GM23338 (cell line): ENCODE measurements around the gene RAB31. TPM values are rescaled to one million over a fixed set of nuclear protein-coding genes. Genes with fewer than 3 reads are reported as not detected.

Experiments
- ATAC-seq: fragments of 200-7000 bp; cut with Tn5 transposase; 3 replicates; pipeline ENCODE4 v1.9.1; 2020
- DNase-seq: peaks from one replicate; pipeline ENCODE4 v3.0.0-alpha.2; 2015; ENCODE audit warnings: low spot score
- H2AFZ ChIP-seq: fragments of 200-600 bp; sonication (generic); 2 replicates; pipeline ENCODE4 v1.8.0; 2016; ENCODE audit warnings: antibody characterized with exemption, mild to moderate bottlenecking, moderate library complexity
- H3F3A ChIP-seq: fragments of 200-600 bp; sonication (generic); replicated peaks from 2 replicates; pipeline ENCODE4 v1.8.0; 2017; ENCODE audit warnings: antibody characterized with exemption, mixed run types, low read depth
- H3K27ac ChIP-seq: fragments of 200-600 bp; sonication (generic); 2 replicates; pipeline ENCODE4 v1.6.1; 2016; ENCODE audit warnings: low read depth
- H3K27me3 ChIP-seq: fragments of 200-600 bp; sonication (generic); 2 replicates; pipeline ENCODE4 v1.8.0; 2016; ENCODE audit warnings: mild to moderate bottlenecking, mixed run types, moderate library complexity; ENCODE audit not compliant: insufficient read depth
- H3K36me3 ChIP-seq: fragments of 200-600 bp; sonication (generic); 2 replicates; pipeline ENCODE4 v1.8.0; 2016; ENCODE audit warnings: mild to moderate bottlenecking; ENCODE audit not compliant: insufficient read depth
- H3K4me1 ChIP-seq: fragments of 200-600 bp; sonication (generic); 2 replicates; pipeline ENCODE4 v1.8.0; 2016; ENCODE audit warnings: mild to moderate bottlenecking, moderate library complexity; ENCODE audit not compliant: insufficient read depth
- H3K4me2 ChIP-seq: fragments of 200-600 bp; sonication (generic); 2 replicates; pipeline ENCODE4 v1.7.1; 2017; ENCODE audit warnings: mixed run types
- H3K4me3 ChIP-seq: fragments of 200-600 bp; sonication (generic); 2 replicates; pipeline ENCODE4 v1.6.1; 2016; ENCODE audit warnings: mixed run types
- H3K79me2 ChIP-seq: fragments of 200-600 bp; sonication (generic); replicated peaks from 2 replicates; pipeline ENCODE4 v1.8.0; 2017; ENCODE audit warnings: mild to moderate bottlenecking; ENCODE audit not compliant: insufficient read depth
- H3K9me2 ChIP-seq: fragments of 200-600 bp; sonication (generic); 2 replicates; pipeline ENCODE4 v1.8.0; 2017; ENCODE audit not compliant: insufficient read depth
- H4K20me1 ChIP-seq: fragments of 200-600 bp; sonication (generic); replicated peaks from 2 replicates; pipeline ENCODE4 v1.8.0; 2017; ENCODE audit warnings: mild to moderate bottlenecking; ENCODE audit not compliant: insufficient read depth
- H3K27ac Mint-ChIP-seq: 2 replicates; pipeline ENCODE4 v1.8.0; 2020; ENCODE audit warnings: inconsistent platforms, mild to moderate bottlenecking, moderate library complexity, mixed read lengths
- H3K27me3 Mint-ChIP-seq: 3 replicates; pipeline ENCODE4 v1.8.0; 2022; ENCODE audit warnings: low read depth, mild to moderate bottlenecking, moderate library complexity, mixed read lengths, inconsistent platforms; ENCODE audit not compliant: insufficient read depth, poor library complexity
- H3K36me3 Mint-ChIP-seq: 3 replicates; pipeline ENCODE4 v1.8.0; 2021; ENCODE audit warnings: low read depth, mild to moderate bottlenecking, inconsistent platforms, moderate library complexity, mixed read lengths
- H3K4me1 Mint-ChIP-seq: 3 replicates; pipeline ENCODE4 v1.8.0; 2020; ENCODE audit warnings: mild to moderate bottlenecking, inconsistent platforms, mixed read lengths
- H3K4me3 Mint-ChIP-seq: 3 replicates; pipeline ENCODE4 v1.8.0; 2021; ENCODE audit warnings: moderate library complexity, mild to moderate bottlenecking, inconsistent platforms, mixed read lengths
- H3K9me3 Mint-ChIP-seq: 3 replicates; pipeline ENCODE4 v1.8.0; 2020; ENCODE audit warnings: moderate library complexity, mild to moderate bottlenecking, inconsistent platforms, mixed read lengths
- EZH2 ChIP-seq: fragments of 200-600 bp; sonication (generic); IDR thresholded peaks from one replicate; pipeline ENCODE4 v1.8.0; 2017; ENCODE audit warnings: antibody characterized with exemption, mild to moderate bottlenecking, low read depth; ENCODE audit not compliant: unreplicated experiment
- EZH2phosphoT487 ChIP-seq: fragments of 200-600 bp; sonication (generic); IDR thresholded peaks from one replicate; pipeline ENCODE4 v1.8.1; 2018; ENCODE audit warnings: antibody characterized with exemption; ENCODE audit not compliant: unreplicated experiment
- JUNB ChIP-seq: IDR thresholded peaks from one replicate; pipeline ENCODE4 v1.6.1; 2016; ENCODE audit warnings: antibody characterized with exemption; ENCODE audit not compliant: unreplicated experiment
- NANOG ChIP-seq: IDR thresholded peaks from 2 replicates; pipeline ENCODE4 v1.6.1; 2016; ENCODE audit warnings: antibody characterized with exemption, borderline replicate concordance
- POLR2AphosphoS5 ChIP-seq: IDR thresholded peaks from 2 replicates; pipeline ENCODE4 v1.6.1; 2016; ENCODE audit warnings: antibody characterized with exemption, low read depth
- REST ChIP-seq: IDR thresholded peaks from one replicate; pipeline ENCODE4 v1.6.1; 2018; ENCODE audit warnings: antibody characterized with exemption; ENCODE audit not compliant: unreplicated experiment
- STAT1 ChIP-seq: IDR thresholded peaks from one replicate; pipeline ENCODE4 v1.6.1; 2016; ENCODE audit warnings: antibody characterized with exemption; ENCODE audit not compliant: unreplicated experiment
- ZNF331 ChIP-seq: fragments of 250-450 bp; sonication (Bioruptor Pico); IDR thresholded peaks from 2 replicates; pipeline ENCODE4 v1.5.0; 2020; ENCODE audit warnings: low read depth, mild to moderate bottlenecking, moderate library complexity
- ZNF462 ChIP-seq: fragments of 250-450 bp; sonication (Bioruptor Pico); IDR thresholded peaks from 2 replicates; pipeline ENCODE4 v1.5.0; 2020; ENCODE audit warnings: mild to moderate bottlenecking, moderate library complexity
- polyA plus RNA-seq: library from polyadenylated mRNA; unstranded; fragments of >200 nt; fragmentation: Nextera tagmentation; extraction: Ambion mirVana; gene quantifications from 2 replicates; pipeline ENCODE4 v1.2.1, GENCODE V29; 2016
- total RNA-seq: library from RNA; depleted of rRNA; stranded (reverse); fragments of >200 nt; shearing (Covaris generic); gene quantifications from 2 replicates; pipeline ENCODE4 v1.2.3, GENCODE V29; 2014
- TF ChIP-seq, protein P1 (sequence below): IDR thresholded peaks from 2 replicates; pipeline ENCODE4 v1.6.1; 2016; ENCODE audit warnings: antibody characterized with exemption

The RAB31 gene
- total and polyA plus RNA-seq, 2 experiments from 2014 or later = 33.8 to 46.1 TPM

GRCh38 chr18:9763157-9763556 lies 55.1 kb downstream of the RAB31 start (continued):
- no peak for TF ChIP-seq REST
- no peak for TF ChIP-seq NANOG
- TF ChIP-seq POLR2AphosphoS5 = no peak
- TF ChIP-seq, protein P1, sequence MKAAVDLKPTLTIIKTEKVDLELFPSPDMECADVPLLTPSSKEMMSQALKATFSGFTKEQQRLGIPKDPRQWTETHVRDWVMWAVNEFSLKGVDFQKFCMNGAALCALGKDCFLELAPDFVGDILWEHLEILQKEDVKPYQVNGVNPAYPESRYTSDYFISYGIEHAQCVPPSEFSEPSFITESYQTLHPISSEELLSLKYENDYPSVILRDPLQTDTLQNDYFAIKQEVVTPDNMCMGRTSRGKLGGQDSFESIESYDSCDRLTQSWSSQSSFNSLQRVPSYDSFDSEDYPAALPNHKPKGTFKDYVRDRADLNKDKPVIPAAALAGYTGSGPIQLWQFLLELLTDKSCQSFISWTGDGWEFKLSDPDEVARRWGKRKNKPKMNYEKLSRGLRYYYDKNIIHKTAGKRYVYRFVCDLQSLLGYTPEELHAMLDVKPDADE = no peak

DNA sequence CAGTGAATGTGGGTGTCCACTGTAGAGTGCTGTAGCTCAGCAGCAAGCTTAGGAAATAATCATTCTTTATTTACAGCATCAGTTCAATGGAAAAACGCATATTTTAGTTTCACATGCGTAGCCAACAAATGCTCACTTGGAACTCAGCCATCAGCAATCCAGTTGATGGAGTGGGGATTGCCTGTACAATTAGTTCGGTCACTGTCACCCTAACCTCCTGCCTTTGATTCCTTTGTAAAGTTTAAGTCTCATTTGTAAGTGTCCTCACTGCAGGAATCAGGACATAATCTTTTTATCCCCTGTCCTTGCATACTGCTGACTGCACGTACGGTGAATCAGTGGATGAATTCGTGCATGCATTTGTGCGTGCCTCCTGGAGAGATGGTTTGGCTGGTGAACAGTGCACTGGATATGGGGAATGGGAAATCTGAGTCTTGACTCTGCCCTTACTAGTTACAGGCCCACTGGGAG lies 55.9 kb downstream of the RAB31 start:
- Histone ChIP-seq H3K79me2 (peaks cover 6% of the 10 kb centered on the region; the same call in 1 of the 2 replicates), H3K9me2 (no peaks in the 10 kb centered on the region), H3F3A (no peaks in the 10 kb centered on the region), H2AFZ (no peak overlapping the region), H4K20me1 (no peaks in the 10 kb centered on the region; the same call in 1 of the 2 replicates), H3K36me3 (peaks cover 3% of the 10 kb centered on the region; the same call in 1 of the 2 replicates), H3K27ac (no peak overlapping the region), H3K4me1 (0 out of 2 replicates have a peak, but pooled peaks cover 3% of the 10 kb centered on the region), H3K4me3 (no peak overlapping the region), H3K4me2 (no peak overlapping the region), H3K27me3 (no peaks in the 10 kb centered on the region)
- Mint-ChIP-seq H3K36me3 (peaks cover 4% of the 10 kb centered on the region; the same call in 1 of the 3 replicates), H3K4me1 (peaks cover 11% of the 10 kb centered on the region), H3K9me3 (no peaks in the 10 kb centered on the region), H3K4me3 (no peak overlapping the region), H3K27me3 (no peaks in the 10 kb centered on the region), H3K27ac (no peak overlapping the region)
- DNase-seq (no peak), ATAC-seq (no peak)
- TF ChIP-seq EZH2phosphoT487 = no peak
- no peak for TF ChIP-seq JUNB
- TF ChIP-seq ZNF462 (CRISPR knock-in tag) = no peak
- no peak for TF ChIP-seq STAT1
- no peak for TF ChIP-seq EZH2
- TF ChIP-seq ZNF331 = no peak
- no peak for TF ChIP-seq POLR2AphosphoS5
- no peak for TF ChIP-seq REST
